Glomerular visceral epithelial cell (primary cell): Measurements from ENCODE around the gene TRIM8.

Experiments used
- DNase-seq: peaks from one replicate; pipeline ENCODE4 v3.0.0-alpha.2; 2016; ENCODE audit errors: extremely low spot score

Gene TRIM8

GRCh38 chr10:102633287-102633686 is 11.0 kb upstream of the TRIM8 start:
- peak; percentile 43 for DNase-seq

GRCh38 chr10:102633848-102634247 is 10.4 kb upstream of the TRIM8 start:
- no peak for DNase-seq

DNA sequence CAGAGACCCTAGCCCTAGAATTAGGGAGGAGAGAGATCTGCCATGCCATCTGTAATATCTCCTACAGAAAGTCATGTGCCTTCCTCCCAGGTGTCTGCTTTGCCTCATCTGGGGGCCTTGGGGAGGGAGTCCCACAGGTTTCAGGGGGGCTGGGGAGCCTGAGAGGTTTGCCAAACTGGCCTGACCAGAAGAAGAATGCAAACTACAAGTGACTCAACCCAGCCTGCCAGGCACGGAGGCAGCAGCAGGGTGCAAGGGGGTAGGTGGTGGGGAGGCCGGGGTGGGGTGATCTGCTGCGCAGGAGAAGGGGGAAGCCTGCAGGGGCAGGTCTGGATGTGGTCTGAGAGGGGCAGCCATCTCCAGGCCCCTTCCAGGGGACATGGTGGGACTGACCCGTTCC is 9.6 kb upstream of the TRIM8 start:
- no peak for DNase-seq

- DNase-seq: no peak
Measured at GRCh38 chr10:102635377-102635776, 8.9 kb upstream of the TRIM8 start.

GRCh38 chr10:102639537-102639936 is 4.7 kb upstream of the TRIM8 start:
- DNase-seq: no peak

- DNase-seq: no peak
Measured at GRCh38 chr10:102641402-102641801, 2.9 kb upstream of the TRIM8 start.

- DNase-seq: peak; percentile 99
Measured at GRCh38 chr10:102641880-102642735, 2.2 kb upstream of the TRIM8 start.

DNA sequence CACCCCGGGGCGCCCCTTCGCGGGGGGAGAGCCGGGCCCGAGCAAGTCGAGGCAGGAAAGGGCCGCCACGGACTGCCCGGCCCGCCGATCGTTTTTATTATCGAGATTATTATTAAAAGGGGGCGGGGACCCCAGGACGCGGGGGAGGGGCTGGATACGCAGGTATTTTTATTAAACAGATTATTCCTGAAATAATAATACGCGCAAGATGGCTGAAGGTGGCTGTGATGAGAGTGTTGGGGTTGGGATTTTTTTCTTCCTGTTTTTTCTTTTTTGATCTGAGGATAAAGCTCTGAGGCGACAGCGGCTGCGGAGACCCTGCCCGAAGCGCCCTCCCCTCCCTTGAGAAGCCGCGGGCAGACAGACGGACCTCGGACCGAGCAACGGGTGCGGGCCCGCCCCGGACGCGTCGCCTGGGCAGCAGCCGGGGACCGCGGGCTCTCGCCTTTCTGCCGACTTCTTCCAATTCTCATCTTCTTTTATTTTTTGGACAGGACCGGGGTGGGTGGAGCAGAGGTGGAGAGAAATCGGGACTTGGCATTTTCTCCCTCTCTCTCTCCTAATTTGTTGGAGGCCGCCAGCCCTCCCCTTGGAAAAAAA is 1.4 kb upstream of the TRIM8 start:
- DNase-seq: peak; percentile 54

DNA sequence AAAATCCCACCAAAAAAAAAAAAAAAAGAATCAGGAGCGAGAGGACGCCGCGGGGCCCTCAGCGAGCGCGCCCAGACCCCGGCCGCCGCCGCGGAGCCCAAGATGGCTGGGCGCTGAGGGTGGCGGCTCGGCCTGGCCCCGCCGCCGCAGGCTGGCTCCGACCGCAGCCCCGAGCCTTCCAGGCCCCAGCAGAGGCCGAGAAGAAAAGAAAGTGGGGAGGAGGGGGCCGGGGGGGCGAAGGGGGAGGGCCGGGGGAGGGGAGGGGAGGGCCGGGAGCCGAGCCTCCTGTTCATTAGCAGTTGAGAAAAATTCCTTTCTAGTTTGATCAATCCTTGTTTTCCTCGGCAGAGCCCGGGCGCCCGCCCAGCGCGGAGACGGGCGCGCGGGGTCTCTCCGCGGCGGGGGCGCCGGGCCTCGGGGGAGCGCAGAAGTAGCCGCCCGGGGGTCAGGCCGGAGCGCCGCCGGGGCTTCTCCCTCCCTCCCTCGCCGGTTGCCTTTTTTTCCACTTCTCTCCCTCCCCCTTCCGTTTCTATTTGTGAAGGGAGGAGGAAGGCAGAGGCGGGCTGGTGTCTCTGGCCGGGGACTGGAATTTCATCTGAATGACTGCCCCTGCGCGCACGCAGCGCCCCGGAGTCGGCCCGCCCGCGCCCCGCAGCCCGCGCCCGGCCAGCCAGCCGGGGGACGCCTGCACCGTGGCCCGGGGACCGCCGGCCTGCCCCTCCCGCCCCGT is 778 bp upstream of the TRIM8 start:
- peak; percentile 87 for DNase-seq

- peak; percentile 80 for DNase-seq
Measured at GRCh38 chr10:102644646-102645387, 538 bp downstream of the TRIM8 start.

DNA sequence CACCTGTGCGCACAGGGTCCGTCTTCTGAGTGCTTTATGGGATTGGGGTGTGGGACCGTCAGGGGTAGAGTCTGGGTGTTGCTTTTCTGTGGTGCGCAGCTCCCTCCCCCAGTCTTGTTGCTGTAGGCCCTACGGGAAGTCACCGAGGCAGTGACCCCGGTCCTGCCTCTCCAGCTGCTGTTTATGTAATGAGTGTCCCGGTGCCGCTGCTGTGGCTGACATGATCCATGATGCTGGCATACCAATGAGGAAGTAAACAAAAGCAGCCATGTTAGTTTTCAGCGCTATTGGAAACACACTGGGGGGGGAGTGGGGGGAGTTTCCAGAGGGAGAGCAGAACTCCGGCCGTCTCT is 1.1 kb downstream of the TRIM8 start:
- DNase-seq: peak; percentile 61

DNA sequence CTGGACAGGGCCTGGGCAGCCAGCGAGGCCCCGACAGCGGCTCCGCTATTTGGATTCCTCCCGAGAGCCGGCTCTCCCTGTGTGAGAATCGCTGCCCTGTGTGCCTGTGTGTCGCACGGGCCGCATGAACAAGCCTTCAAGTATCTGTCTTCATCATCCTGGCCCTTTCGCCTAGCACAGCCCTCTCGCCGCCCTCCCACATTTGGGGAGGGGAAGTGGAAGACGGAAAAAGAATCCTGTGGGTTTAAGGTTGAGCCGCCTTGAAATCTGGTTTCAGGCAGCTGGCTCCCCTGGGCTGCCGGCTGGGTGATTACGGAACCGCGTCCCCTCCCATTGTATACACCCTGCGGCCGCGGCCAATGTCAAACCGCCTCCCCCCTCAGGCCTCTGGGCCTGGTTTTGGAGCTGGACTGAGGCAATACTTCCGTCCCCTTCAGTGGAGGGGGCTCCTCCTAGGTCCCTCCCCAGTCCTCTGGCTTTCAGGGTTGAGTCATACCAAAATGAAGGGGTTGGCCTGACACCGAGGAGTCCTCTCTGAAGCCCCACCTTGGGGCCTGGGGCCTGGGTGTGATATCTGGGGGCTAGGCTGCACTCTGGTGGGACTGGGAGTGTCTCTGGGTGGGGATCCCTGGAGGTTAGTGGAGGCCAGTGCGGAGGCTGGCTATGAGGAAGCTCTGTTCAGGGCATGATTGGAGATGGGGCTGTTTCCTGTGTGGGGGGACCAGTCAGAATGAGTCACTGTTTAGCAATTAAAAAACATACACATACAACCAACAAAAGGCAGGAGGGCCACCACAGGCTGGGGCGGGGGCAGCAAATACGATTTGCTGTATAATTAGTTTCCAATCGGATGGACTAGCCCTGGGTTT is 1.7 kb downstream of the TRIM8 start:
- peak; percentile 78 for DNase-seq

GRCh38 chr10:102646610-102647442 is 2.5 kb downstream of the TRIM8 start:
- DNase-seq: peak; percentile 68

- DNase-seq: no peak
Measured at GRCh38 chr10:102647443-102648268, 3.4 kb downstream of the TRIM8 start.

DNA sequence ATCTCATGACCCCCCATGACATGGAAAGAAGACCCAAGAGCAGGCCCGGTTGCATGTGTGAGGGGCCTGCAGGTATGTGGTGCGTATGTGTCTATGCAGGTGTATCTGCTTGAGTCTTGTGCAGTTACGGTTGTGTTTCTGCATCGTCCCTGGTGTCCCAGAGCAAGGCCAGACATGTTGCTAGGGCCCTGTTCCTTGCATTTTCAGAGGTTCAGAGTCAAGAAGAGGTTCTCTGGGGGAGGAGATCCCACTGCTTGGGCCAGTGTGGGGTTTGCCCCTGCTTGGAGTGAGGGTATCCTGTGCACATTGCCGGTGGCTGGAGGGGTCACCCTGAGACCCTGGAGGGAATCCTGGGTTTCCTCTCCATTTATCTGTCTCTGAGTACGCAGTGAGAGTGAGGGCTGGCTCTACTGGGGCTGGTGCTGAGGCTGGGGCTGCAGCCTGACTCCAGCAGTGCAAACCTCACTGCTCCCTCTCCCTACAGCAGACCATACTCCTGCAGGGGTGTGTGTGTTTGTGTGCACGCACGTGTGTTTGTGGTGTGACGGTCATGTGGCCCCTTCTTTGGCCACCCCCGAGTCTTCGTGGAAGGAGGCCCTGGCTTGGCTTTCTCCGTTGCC is 4.1 kb downstream of the TRIM8 start:
- no peak for DNase-seq

GRCh38 chr10:102648889-102649796 is 4.9 kb downstream of the TRIM8 start:
- DNase-seq: no peak

DNA sequence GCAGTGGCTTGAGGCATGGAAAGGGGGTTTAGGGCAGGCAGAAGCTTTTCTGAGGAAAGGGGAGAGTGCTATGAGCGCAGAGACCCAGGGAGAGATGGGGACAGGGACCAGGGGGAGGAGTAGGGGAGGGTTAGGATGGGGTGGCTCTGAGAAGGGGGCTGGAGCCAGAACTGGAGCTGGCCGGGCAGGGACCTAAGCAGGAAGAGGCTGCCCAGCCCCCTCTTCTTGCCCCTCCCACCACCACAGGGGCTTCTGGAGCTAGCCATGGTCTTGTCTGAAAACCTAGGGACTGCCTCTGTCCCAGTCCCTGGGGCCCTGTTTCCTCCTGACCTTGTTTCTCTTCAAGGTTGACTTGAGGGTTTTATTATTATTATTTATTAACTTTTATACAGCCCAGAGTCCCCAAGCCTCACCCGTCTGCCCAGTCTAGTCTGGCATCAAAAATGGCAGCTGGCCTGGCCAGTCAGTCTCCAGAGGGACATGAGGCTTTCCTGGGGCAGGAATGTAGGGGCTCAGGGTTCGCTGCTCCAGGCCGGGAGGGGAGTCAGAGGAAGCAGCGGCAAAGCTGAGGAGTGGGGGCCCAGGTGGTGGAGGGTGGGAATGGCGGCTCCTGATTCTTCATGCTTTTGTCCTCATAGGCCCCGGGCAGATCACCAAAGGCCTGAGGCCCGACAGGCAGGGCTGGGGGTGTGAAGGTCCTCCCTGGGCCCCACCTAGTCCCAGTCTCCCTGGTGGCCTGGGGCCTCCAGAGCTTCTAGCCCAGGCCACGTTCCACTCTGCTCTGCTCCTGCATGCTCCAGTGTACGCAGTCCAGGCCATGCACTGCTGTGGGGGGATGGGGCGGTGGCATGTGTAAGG is 5.7 kb downstream of the TRIM8 start:
- DNase-seq: no peak
